NAMALWA (cell line): ENCODE data around the gene SOAT1.
"Not testable (repeated sequence)": the region's sequence is repeated elsewhere in the genome, so short reads cannot be mapped to it uniquely, and the experiment has no call there.

Experiments
- DNase-seq: peaks from one replicate; pipeline ENCODE4 v3.0.0-alpha.2; 2015; ENCODE audit warnings: low spot score

Gene SOAT1

DNA sequence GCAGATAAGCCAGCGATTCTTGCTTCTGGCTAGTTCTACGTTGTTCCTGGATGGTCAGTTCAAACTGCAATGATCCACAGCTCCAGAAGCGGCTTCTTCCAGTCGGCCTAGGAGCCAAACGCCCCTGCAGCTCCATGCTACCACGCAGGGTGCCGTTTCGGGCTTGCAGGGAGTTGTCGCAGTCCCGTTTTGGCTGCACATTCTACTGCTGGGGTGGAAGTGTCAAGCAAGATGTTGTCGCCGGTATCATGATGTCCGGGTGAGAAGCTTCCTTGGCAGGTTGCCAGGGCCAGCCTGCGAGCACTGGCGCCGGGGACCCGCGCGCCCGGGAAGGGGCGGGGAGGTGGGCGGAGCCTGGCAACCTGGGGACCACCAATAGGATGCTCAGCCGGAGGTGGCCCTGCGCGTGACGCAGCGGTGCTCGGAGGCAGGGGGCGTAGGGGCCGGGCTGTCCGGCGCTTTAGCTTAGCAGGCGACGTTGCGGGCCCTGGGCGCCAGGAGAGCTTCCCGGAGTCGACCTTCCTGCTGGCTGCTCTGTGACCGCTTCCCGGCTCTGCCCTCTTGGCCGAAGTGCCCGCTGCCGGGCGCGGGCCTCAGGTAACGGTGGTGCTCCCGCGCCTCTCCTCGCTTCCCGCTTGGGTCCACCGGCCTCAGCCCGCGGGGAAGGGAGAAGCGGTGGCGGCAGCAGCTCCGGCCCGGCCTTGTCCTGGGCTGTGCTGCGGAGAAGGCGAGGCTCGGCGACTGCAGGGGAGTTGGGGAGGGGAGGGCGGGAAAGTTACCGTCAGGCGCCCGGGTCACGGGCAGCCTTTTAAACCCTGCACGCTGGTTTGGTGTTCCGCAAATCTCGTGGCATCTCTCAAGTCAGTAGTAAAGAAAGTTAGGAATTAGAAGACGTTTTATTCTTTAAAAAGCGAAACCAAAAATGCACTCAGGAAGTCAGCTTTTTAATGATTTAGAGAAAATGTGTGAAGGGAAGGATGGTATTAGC lies at the start of gene SOAT1:
Gene SOAT1, plus strand, starts transcription at position 458 of the 988 bp plus-strand sequence. CDS start 8,888 bp downstream, outside the sequence.
- DNase-seq = peak; percentile 98

DNA sequence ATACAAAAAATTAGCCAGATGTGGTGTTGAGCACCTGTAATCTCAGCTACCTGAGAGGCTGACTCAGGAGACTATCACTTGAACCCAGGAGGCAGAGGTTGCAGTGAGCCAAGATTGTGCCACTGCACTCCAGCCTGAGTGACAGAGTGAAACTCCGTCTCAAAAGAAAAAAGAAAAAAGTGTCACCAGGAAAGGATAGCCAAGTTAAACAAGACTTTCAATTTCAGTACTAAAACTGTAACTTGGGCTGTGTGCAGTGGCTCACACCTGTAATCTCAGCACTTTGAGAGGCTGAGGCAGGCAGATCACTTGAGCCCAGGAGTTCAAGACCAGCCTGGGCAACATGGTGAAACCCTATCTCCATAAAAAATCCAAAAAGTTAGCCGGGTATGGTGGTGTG lies 48.2 kb upstream of the SOAT1 start:
- not testable (repeated sequence) for DNase-seq

- DNase-seq = no peak
Observed at GRCh38 chr1:179247923-179248322, 45.7 kb upstream of the SOAT1 start.

DNA sequence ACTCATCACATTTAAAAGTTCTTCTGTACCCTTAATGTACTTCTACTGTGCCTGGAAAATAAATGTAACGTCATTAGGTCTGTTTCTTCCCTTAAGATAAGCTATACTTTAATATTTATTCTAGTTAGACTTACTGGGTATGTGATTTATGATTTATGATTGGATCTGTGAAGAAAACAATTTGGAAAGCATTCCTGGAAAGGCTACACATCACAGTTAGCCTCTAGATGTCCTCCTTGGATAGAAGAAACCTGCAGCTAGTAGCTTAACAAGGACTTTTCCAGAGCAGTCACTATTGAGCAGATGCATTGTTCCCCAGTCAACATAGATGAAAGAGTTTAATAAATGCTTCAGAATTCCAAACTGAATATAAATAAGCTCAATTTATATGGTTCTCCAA lies 41.9 kb upstream of the SOAT1 start:
- DNase-seq = no peak

- DNase-seq = no peak
Observed at GRCh38 chr1:179252606-179253005, 41.0 kb upstream of the SOAT1 start.

GRCh38 chr1:179253286-179253972 lies 40.2 kb upstream of the SOAT1 start:
- DNase-seq = no peak

GRCh38 chr1:179262183-179262582 lies 31.4 kb upstream of the SOAT1 start:
- no peak for DNase-seq

- no peak for DNase-seq
Observed at GRCh38 chr1:179263121-179263520, 30.5 kb upstream of the SOAT1 start.

DNA sequence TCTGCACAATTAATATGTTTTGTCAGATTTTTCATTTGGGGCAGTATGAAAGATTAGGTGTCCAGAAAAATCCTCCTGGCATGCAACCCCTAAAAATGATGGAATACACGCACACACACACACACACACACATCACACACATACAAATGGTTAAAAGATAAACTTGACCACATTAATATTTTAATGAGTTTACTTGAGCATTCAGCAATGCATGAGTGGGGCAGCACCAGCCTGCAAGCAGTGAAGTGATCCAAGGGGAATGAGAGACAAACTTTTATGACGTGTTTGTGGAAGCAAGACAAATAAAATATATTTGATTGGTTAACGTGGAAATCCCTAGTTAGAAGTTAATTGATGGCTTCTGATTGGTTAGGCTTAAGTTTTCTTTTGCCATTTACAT lies 29.1 kb upstream of the SOAT1 start:
- DNase-seq = no peak

DNA sequence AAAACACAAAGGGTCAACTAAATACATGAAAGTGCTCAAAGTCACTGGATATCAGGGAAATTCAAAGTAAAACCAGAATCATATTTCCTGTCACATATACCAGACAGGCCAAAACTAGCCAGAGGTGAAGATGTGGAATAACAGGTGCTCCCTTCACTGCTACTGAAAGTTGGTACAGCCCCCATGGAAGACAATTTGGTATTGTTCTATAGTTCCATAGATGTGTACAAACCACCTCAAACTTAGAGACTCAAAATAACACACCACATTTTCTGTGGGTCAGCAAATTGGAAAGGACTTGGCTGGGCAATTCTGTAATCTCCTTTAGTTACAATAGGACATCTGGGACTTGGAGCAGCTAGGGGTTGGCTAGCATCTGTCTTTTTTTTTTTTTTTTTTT lies 24.5 kb upstream of the SOAT1 start:
- no peak for DNase-seq

DNA sequence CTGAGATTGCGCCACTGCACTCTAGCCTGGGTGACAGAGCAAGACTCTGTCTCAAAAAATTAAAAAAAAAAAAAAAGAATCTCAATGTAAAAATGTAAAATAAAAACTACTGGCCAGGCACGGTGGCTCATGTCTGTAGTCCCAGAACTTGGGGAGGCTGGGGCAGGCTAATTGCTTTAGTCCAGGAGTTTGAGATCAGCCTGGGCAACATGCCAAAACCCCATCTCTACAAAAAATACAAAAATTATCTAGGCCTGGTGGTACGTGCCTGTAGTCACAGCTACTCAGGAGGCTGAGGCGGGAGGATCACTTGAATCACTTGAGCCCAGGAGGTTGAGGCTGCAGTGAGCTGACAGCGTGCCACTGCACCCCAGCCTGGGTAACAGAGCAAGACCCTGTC lies 19.2 kb upstream of the SOAT1 start:
- DNase-seq = not testable (repeated sequence)

GRCh38 chr1:179278920-179279319 lies 14.7 kb upstream of the SOAT1 start:
- DNase-seq = no peak

DNA sequence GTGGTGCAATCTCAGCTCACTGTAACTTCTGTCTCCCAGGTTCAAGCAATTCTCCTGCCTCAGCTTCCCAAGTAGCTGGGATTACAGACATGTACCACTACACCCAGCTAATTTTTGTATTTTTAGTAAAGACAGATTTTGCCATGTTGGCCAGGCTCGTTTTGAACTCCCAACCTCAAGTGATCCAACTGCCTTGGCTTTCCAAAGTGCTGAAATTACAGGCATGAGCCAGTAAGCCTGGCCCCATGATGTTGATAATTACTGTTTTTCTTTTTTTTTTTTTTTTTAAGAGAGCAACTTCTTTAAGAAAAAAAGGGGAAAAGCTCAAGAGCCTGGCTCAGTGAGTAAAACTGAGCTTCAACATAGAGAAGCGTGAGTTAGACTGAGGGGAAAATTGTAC lies 9.6 kb upstream of the SOAT1 start:
- DNase-seq = no peak

DNA sequence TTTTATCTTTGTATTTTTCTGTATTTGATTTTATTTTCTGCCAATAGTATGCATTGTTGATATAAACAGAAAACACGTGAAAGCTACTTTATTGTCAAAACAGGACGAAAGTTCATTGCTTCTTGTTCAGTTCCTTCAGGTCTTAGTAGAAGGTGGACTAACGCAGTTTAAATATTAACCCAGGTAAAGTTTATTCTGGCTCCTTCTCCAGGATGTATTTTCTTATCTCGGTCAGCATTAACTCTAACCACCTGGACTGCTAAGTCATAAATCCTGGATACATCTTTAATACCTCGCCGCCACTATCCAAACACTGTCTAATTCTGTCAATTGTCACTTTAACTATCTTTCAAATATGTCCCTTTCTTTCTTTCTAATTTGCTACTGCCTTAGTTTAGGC lies 5.7 kb upstream of the SOAT1 start:
- no peak for DNase-seq

GRCh38 chr1:179288977-179289376 lies 4.6 kb upstream of the SOAT1 start:
- DNase-seq = no peak

DNA sequence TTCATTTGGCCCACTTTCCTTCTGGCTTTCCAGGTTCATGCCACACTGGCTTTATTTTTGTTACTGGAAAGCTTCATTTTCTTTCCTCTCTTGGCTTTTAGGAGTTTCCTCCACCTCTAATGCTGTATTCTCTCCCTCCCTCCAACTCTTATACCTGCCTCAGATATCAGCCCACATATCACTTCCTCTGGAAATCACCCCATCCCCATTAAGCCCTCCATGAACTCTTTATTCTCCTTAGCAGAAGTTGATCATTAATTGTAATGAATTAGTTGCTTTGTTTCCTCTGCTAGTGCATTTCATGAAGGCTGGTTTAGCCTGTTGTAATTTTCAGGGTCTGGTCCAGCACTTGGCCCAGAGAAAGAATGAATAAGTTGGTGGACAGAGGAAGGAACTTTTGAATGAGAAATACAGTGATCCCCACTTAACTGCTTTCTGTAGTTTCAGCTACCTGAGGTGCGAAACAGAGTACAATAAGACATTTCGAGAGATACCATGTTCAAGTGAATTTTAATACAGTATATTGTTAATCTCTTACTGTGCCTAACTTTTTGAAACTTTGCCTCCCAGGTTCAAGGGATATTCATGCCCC lies 1.7 kb downstream of the SOAT1 start:
- peak; percentile 19 for DNase-seq

DNA sequence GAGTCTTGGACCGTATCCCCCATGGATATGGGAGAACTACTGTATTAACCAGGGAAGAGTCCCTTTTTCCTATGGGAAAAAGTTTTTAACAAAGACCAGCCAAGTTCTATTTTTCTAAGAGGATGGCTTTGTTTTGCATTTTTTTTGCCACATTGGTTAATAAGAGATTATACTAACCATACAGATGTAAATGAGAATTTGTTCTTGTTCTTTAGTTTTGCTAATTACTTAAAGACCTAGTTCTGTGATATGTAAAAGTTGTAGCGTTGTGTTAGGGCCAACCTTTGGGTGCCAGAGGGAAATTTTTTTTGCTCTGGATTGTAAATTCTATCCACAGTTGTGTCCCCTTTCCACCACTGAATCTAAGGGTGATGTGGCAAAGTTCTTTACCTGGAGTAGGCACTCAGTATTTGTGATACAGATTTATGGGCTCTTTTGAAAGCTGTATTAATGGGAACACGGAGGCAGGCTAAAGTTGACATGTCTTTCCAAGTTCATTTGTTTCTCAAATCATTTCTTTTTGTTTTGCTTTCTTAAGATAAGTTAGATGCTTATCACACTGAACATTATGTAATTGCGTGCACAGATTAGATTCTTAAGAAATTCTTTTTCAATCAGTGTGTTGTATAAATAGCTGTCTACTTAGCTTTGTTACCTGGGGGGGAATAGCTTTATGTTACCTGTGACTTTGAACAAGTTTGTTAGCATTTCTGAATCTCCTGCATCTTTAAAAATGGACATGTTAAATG lies 2.9 kb downstream of the SOAT1 start:
- DNase-seq = no peak

GRCh38 chr1:179297105-179297378 lies 3.4 kb downstream of the SOAT1 start:
- peak; percentile 29 for DNase-seq

- no peak for DNase-seq
Observed at GRCh38 chr1:179298952-179299351, 5.4 kb downstream of the SOAT1 start.

DNA sequence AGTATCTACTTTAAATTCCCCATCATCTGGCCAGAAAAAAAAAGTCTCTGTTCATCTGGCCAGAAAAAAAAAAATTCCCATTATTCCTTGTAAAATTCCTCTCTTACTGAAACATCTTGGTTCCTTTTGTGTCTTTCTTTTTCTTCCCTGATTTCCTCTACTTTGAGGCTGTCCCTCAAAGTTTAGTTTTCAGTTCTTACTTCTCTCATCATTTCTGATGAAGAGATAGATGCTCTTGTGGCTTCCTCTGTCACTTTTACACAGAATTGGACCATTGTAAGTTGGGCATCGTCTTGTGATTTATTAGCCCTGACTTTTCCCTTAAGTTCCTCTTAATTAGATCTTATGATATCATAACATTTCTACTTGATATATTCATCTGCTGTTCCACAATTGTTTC lies 6.5 kb downstream of the SOAT1 start:
- DNase-seq = no peak

GRCh38 chr1:179302070-179302469 lies 8.5 kb downstream of the SOAT1 start:
- DNase-seq = no peak

DNA sequence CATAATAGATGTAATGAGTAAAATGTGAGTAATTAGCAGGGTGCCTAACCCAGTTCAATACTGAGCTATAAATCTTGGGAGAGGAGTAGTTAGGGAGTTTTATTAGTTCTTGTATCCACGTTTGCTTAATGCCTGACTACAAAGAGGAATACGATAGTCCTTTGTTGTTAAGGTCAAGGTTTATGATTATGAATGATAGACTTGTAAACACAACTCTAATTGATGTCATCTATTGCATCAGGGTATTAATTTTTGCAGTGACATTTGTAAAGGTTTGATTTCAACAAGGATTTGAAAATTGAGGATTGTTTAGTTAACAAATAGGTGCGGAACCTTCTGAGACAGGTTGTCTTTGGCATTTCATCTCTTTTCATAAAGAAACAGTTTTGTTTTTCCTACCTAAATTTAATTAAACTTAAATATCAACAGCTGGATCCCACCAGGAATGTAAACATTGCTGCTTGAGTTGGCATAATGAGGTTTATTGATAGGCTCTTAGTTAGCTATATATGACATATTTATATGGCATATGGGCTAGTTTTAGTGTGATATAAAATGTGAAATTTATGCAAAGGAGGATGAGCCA lies 9.7 kb downstream of the SOAT1 start:
- DNase-seq = no peak
